HG02610 (cell line): Measurements from ENCODE around the gene LSAMP.
"Not testable (repeated sequence)": the region's sequence is repeated elsewhere in the genome, so short reads cannot be mapped to it uniquely, and the experiment has no call there.

ENCODE experiments used
- ATAC-seq: cut with Tn5 transposase; IDR thresholded peaks from one replicate; pipeline ENCODE4 v1.9.1; 2021; ENCODE audit warnings: mild to moderate bottlenecking, moderate library complexity; ENCODE audit not compliant: unreplicated experiment

Gene LSAMP

GRCh38 chr3:116124166-116124565 lies 321.1 kb downstream of the LSAMP start:
- no peak for ATAC-seq

- no peak for ATAC-seq
Measured at GRCh38 chr3:116118475-116119169, 326.7 kb downstream of the LSAMP start.

GRCh38 chr3:116114586-116114985 lies 330.7 kb downstream of the LSAMP start:
- ATAC-seq: no peak

- no peak for ATAC-seq
Measured at GRCh38 chr3:116112696-116113095, 332.6 kb downstream of the LSAMP start.

- ATAC-seq: no peak
Measured at GRCh38 chr3:116111765-116112164, 333.5 kb downstream of the LSAMP start.

GRCh38 chr3:116103868-116104530 lies 341.3 kb downstream of the LSAMP start:
- ATAC-seq: no peak

- no peak for ATAC-seq
Measured at GRCh38 chr3:116102037-116102436, 343.2 kb downstream of the LSAMP start.

GRCh38 chr3:116097226-116097625 lies 348.1 kb downstream of the LSAMP start:
- ATAC-seq: no peak

- ATAC-seq: no peak
Measured at GRCh38 chr3:116096631-116097030, 348.7 kb downstream of the LSAMP start.

- ATAC-seq: no peak
Measured at GRCh38 chr3:116093374-116093773, 351.9 kb downstream of the LSAMP start.

GRCh38 chr3:116087426-116087825 lies 357.9 kb downstream of the LSAMP start:
- ATAC-seq: no peak

GRCh38 chr3:116084999-116085791 lies 360.1 kb downstream of the LSAMP start:
- no peak for ATAC-seq

GRCh38 chr3:116083683-116084082 lies 361.6 kb downstream of the LSAMP start:
- ATAC-seq: no peak

- ATAC-seq: no peak
Measured at GRCh38 chr3:116078561-116078960, 366.7 kb downstream of the LSAMP start.

- ATAC-seq: no peak
Measured at GRCh38 chr3:116077557-116077956, 367.7 kb downstream of the LSAMP start.

- ATAC-seq: no peak
Measured at GRCh38 chr3:116077059-116077458, 368.2 kb downstream of the LSAMP start.

- not testable (repeated sequence) for ATAC-seq
Measured at GRCh38 chr3:116070516-116071278, 374.6 kb downstream of the LSAMP start.

- ATAC-seq: no peak
Measured at GRCh38 chr3:116070061-116070460, 375.2 kb downstream of the LSAMP start.

GRCh38 chr3:116069024-116069423 lies 376.3 kb downstream of the LSAMP start:
- ATAC-seq: no peak

GRCh38 chr3:116067326-116067725 lies 378.0 kb downstream of the LSAMP start:
- peak; percentile 99 for ATAC-seq

GRCh38 chr3:116065501-116065900 lies 379.8 kb downstream of the LSAMP start:
- no peak for ATAC-seq
